ENCODE data around the gene MTIF3.

DNA sequence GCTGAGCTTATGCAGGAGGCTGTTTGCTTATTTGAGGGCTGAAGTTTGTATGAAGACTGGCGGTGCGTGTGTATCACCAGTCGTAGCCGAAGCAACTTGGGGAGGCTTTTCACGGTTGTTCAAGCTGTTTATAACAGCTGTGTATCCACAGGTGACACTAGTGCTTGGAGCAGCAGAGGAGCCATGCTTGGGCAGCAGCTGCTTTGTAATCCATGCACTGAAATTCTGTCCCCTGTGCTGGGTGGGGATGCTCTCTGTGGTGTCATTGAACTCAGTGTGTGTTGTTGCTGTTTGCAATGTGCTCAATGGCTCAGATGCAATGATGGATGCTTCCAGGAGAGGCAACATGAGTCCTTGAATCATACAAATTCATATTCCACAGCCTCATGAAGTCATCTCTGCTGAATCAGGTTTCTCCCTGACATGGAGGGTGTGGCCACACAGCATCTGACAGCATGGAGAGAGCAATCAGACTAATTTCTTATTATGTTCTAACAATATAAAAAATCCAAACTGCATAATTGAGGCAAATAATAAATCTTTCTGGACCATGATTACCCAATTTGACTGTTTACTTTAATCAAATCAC lies 44.7 kb downstream of the MTIF3 start:
- TF ChIP-seq, protein P1, sequence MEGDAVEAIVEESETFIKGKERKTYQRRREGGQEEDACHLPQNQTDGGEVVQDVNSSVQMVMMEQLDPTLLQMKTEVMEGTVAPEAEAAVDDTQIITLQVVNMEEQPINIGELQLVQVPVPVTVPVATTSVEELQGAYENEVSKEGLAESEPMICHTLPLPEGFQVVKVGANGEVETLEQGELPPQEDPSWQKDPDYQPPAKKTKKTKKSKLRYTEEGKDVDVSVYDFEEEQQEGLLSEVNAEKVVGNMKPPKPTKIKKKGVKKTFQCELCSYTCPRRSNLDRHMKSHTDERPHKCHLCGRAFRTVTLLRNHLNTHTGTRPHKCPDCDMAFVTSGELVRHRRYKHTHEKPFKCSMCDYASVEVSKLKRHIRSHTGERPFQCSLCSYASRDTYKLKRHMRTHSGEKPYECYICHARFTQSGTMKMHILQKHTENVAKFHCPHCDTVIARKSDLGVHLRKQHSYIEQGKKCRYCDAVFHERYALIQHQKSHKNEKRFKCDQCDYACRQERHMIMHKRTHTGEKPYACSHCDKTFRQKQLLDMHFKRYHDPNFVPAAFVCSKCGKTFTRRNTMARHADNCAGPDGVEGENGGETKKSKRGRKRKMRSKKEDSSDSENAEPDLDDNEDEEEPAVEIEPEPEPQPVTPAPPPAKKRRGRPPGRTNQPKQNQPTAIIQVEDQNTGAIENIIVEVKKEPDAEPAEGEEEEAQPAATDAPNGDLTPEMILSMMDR (IDR thresholded peaks at IDR 0.05; ENCODE audit: borderline replicate concordance, extremely low read depth, low read length, poor library complexity, severe bottlenecking) = no peak
- TF ChIP-seq EZH2 (IDR thresholded peaks at IDR 0.05; ENCODE audit: borderline replicate concordance, low read depth, low read length, severe bottlenecking) = no peak
